Fibroblast of skin of scalp (primary cell): Measurements from ENCODE around the gene INSYN1.

ENCODE experiments used
- DNase-seq: peaks from one replicate; pipeline ENCODE4 v3.0.0-alpha.2; 2013

The INSYN1 gene

GRCh38 chr15:73777741-73778140 is 24.6 kb upstream of the INSYN1 start:
- no peak for DNase-seq

DNA sequence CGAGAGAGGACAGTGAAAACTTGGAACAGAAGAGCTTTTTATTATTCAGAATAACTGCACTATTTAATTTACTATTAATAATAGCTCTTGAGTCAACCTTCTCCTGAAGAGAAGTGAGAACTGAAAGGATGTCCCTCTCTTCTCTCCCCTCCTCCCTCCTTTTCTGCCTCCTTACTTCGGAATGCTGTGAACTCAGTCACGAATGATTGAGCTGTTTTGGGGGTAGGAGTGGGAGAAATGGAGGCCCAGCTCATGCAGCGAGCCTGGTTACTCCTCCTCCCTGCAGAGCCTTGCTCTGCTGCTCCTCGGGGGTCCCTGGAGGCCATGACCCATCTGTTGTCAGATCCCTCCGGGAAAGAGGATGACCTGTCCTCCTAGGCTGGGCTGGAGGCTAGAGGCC is 20.3 kb upstream of the INSYN1 start:
- no peak for DNase-seq

DNA sequence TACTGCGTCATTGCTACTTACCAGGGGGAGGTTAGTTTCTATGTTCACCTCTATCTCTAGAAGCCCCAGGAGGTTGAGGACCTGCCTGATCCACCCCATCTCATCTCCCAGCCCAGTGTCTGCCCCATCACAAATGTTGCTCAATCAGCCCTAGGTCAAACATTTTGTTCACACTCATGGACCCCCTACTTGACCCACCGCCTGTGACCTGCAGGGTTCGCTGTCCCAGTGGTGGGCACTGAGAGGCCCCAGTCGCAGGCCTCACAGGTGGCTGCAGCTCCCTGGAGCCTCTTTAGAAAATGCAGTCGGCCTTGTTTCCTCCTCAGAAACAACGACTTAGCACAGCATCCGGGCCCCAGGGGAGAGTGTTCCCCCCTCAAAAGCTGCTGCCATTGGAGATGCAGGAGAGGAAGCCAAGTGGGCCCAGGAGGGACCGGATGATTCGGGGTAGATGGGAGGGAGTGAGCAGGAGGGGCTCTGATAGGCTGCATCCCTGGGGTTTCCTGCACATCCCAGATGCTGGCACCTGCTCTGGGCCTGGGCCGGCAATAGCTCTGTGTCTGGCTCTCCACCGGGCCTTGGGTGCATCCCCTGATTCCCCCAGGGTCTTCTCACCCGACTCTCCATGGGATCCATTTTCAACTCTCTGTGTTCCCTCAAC is 18.4 kb upstream of the INSYN1 start:
- DNase-seq, result no peak

- no peak for DNase-seq
These were observed 16.9 kb upstream of the INSYN1 start for GRCh38 chr15:73770050-73770449.

DNA sequence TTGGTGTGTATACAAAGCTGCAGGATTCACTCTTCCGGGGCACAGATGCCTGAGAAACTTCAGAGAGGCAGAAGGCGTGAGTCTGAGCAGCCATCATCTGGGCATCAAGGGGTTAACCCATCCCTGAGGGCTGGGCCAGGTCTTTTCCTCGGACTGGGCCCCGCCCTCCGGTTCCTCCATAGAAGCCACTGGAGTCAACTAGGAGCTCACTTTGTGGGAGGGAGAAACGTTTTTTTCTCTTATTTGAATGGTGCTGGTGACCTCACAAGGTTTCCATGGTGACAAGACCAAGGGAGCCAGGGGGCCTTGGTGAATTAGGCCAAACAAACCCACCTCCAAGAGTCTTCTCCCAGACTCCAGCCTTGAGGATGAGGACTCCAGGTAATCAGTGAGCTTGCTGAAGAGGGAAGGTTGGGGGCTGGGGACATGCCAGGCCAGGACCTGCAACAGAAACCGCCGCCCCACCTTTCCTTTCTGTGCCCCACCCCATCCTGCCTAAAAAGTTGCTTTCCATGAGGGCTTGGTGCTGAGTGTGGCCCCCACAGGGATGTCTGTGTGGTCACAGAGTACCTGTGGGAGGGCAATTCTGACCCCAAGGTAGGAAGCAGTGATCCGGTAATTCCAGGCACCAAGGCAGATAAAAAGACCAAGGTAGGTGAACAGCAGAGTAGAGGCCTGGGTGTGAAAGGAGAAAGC is 14.8 kb upstream of the INSYN1 start:
- no peak for DNase-seq

GRCh38 chr15:73766598-73766997 is 13.4 kb upstream of the INSYN1 start:
- no peak for DNase-seq

- DNase-seq, result no peak
These were observed 12.6 kb upstream of the INSYN1 start for GRCh38 chr15:73765778-73766177.

DNA sequence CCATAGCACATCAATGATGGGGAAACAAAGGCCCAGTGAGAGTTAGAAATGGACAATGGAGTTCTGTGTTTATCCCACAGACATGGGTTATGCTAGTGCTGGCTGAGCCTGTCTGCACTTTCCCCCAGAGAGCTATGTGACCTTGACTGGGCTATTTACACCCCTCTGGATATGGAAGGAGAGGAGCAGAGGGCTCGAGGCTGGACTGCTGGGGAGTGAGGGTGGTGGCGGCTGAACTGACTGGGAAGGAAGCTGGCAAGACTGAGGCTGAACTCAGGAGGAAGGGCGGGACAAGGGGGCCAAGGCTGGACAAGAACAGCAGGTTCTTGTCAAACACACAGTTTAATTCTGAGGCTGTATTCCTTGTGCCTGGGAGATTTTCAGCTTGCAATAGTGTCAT is 10.8 kb upstream of the INSYN1 start:
- no peak for DNase-seq

DNA sequence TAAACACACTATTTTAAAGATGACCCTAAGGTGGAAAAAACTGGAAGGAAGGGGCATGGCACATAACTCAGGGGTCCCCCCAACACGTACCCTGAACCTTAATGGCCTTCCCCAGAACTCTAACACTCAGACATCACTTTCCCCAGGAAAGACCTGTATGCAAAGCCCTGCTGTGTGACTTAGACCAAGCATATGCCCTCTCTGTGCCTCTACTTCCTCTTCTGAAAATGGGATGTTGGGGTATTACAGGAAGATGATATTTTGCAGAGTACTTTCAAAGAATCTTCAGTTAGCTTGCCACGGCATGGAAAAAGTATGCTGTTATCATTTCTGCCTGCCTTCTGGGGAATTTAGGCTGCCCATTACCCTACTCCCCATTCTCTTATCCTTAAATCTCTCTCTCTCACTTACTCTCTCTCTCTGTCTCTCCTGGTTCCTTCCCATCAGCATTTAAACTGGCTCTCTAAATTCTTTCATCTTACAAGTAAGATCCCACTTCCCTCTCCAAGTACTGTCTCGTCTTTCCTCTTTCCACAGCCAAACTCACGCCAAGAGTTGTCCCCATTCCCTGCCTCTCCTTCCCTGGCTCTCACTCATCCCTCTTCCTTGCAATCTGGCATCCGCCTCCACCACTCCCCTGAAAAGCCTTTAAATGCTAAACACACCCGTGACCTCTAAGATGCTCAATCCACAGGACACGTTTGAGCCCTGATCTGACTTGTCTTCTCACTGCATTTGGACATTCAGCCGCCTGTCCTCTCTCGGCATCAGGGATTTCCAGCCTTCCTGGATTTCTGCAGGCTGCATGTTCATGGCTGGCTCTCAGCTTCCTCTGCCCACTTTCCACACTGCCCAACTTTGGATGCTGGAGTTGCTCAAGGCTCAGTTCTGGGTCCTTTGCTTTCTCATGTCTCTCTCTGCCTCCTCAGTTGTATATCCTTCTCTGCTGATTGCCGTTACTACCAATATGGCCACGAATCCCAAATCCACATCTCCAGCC is 7.5 kb upstream of the INSYN1 start:
- DNase-seq, result no peak

DNA sequence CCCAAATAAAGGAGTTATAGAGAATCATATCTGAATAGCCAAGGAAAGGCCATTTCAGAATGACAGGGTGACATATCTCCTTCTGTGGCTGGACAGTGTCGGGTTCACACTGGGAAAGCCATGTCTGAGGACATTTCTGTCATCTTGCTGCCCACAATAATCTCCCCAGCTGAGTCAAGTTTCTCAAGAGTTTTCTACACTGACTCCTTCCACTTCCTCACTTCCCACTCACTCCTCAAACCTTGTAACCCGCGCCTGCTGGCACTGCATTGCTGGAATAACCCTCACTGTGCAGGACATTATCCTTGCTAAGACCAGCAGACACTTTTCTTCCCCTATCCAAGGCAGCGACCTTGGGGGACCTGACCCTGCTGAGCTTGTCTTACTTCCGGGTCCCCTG is 5.3 kb upstream of the INSYN1 start:
- no peak for DNase-seq

DNA sequence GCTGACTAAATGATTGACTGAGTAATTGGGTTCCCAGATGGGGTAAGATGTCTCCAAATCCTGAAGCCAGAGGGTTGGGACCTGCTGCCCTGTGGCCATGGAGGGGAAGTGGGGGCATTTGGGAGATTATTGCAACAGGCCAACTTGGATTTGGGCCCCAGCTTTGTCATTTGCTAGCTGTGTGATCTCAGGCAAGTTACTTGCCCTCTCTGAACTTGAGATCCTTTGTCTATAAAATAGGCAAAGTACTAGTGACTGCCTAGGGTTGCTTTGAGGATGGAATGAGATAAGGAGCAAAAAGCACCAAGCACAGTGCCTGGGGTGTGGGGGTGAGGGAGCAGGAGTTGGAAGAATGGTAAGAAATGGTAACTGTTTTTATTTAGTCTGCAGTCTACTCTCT is 4.4 kb upstream of the INSYN1 start:
- DNase-seq, result no peak

GRCh38 chr15:73756947-73757513 is 3.9 kb upstream of the INSYN1 start:
- no peak for DNase-seq

GRCh38 chr15:73756390-73756789 is 3.2 kb upstream of the INSYN1 start:
- DNase-seq, result no peak

DNA sequence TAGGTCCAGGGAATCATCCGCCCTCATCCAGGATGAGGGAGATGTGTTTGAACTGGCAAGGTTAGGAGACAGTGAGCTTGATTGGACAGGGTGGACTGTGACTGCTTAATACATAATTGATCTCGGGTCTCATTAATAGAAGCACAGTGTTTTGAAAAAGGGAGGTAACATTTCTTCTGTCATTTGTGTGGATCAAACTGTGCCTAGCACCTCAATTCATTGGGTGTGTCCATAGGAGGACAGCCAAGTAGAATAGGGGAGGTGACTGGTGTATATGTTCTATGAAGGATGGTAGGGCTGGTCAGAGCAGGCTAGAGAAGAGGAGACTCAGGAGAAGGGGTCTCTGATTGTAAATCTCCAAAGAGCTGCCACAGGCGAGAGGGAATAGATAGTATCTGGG is 2.8 kb upstream of the INSYN1 start:
- DNase-seq, result no peak

DNA sequence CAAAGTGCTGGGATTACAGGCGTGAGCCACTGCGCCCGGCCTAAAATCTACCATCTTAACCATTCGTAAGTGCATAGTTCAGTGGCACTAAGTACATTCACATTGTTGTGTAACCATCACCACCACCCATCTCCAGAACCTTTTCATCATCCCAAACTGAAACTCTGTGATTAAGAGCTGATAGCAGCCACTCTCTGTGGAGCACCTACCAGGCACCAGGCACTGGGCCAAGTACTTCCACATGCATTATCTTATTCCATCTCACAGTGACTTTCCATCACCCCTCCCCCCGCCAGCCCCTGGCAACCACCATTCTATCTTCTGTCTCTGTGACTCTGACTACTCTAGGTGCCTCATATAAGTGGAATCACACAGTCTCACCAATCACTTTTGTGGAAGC is 2.3 kb upstream of the INSYN1 start:
- no peak for DNase-seq

DNA sequence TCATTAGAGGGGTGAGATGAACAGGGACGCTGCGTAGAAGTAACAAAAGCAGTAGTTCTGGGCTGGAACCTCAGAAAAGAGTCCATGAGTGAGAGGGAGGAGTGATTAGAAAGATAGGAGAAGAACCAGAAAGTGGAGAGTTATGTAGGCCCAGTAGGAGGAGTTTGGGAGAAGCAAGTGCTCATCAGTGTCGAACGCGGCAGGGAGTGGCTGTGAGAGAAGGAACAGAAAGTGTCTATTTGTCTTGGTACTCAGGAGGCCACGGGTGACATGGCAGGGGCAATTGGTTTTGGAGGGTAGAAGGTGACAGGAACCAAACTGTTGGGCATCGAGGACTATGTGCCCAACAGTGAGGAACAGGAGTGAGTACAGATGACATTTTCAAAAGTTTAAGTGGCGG is 1.3 kb upstream of the INSYN1 start:
- no peak for DNase-seq

DNA sequence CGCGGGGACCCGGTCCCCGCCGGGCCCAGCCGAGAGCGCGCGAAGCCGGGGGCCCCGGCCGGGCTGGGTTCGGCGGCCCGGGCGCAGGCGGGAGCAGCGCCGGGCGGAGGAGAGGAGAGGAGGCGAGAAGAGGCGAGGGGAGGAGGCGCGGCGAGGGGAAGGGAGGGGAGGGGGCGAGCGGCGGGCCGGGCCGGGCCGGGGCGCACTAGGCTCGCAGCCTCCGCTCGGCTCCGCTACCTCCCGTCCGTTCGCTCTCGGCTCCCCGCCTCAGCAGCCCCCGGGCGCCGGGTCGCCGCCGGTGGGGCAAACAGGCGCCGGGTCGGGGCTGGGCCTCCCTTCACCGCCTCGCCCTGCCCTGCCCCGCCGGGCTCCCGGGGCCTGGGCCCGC is 351 bp downstream of the INSYN1 start:
- peak; percentile 22 for DNase-seq

- DNase-seq, result no peak
These were observed 999 bp downstream of the INSYN1 start for GRCh38 chr15:73751899-73752805.

DNA sequence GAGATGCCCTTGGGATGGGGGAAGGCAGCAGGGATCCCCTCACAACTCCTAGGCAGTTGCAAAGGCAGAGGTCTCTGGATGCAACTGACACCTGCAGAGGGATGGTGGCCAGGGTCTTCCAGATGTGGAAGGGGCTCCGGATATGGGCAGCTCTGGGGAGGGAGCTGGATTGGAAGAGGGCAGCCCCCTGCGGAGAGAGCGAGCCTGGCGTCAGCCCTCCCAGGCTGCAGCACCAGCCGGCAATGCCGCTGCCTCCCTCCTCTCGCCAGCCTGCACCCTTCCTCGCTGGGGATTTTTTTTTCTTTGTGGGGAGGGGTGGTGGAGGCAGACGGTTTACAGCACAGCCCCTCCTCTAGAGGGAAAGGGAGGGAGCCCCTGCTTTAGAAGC is 1.6 kb downstream of the INSYN1 start:
- no peak for DNase-seq

- no peak for DNase-seq
These were observed 2.2 kb downstream of the INSYN1 start for GRCh38 chr15:73750951-73751350.

DNA sequence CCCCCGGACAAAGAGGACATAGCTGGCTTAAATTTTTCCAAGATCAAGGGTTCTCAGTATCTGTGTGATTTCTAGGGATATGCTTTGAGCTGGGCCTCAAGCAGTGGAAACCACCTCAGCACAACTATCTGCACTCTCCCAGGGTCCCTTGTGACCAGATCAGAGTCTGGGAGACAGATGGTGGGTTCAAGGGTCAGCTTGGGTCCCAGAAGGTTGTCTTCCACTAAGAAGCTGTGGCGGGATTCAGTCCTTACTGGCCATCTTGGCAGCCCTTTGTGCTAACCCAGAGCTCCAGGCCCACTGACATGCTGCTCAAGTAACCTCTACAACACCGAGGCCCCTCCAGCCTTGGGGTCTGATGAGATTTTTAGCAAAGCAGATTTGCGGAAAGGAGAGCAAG is 2.7 kb downstream of the INSYN1 start:
- no peak for DNase-seq

DNA sequence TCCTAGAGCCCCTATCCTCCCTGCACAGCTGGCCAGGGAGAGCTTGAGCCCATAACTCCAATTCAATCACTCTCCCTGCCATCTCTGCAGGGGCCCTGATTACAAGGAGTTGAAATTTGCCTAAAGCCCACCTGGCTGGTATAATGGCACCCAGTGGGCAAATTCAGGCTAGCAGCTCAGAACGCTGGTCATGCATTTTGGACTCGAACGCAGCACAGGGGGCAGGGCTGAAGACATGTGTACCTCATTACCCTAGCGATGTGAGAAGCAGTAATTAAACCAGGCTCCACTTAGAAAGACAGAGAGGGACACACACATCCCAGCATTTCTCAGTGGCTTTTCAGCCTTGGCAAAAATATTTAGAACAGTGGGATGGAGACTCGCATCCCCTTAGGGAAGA is 3.2 kb downstream of the INSYN1 start:
- no peak for DNase-seq
